CD14-positive monocyte (primary cell): Measurements from ENCODE around the gene MARVELD3. TPM values are rescaled to one million over a fixed set of nuclear protein-coding genes. Genes with fewer than 3 reads are reported as not detected.

ENCODE experiments used
- DNase-seq, 3 donors: peaks; one replicate each; pipeline ENCODE4 v3.0.0-alpha.2; 2011 to 2022
- H2AFZ ChIP-seq: 2 replicates; pipeline ENCODE4 v1.6.0; 2012; ENCODE audit warnings: mild to moderate bottlenecking, low read depth, low read length, inconsistent platforms; ENCODE audit not compliant: insufficient read depth, poor library complexity, severe bottlenecking
- H3K27ac ChIP-seq, 2 donors: 1 replicate in 1 of 2; 2 replicates in 1 of 2; pipeline ENCODE4 v1.5.1; 2012 to 2013; ENCODE audit warnings: low read length in 2 of 2, control low read depth in 1 of 2, inconsistent platforms in 1 of 2, low read depth in 1 of 2, mild to moderate bottlenecking in 1 of 2
- H3K27me3 ChIP-seq, 2 donors: one replicate each; pipeline versions ENCODE4 v1.6.0 to v1.6.1; 2011 to 2013; ENCODE audit warnings: low read length in 2 of 2; ENCODE audit not compliant: control insufficient read depth in 2 of 2, insufficient read depth in 2 of 2
- H3K36me3 ChIP-seq, 2 donors: replicated peaks in 1 of 2; 1 replicate in 1 of 2; 2 replicates in 1 of 2; pipeline versions ENCODE4 v1.5.1 to v1.6.1; 2012 to 2013; ENCODE audit warnings: low read length in 2 of 2, control low read depth in 1 of 2, inconsistent platforms in 1 of 2, mild to moderate bottlenecking in 1 of 2; ENCODE audit not compliant: insufficient read depth in 2 of 2, control insufficient read depth in 1 of 2
- H3K4me1 ChIP-seq, 2 donors: 1 replicate in 1 of 2; 2 replicates in 1 of 2; pipeline versions ENCODE4 v1.5.1 to v1.6.1; 2012 to 2013; ENCODE audit warnings: low read length in 2 of 2, control low read depth in 1 of 2, inconsistent platforms in 1 of 2, mild to moderate bottlenecking in 1 of 2, moderate library complexity in 1 of 2; ENCODE audit not compliant: insufficient read depth in 2 of 2, control insufficient read depth in 1 of 2
- H3K4me2 ChIP-seq: replicated peaks from 2 replicates; pipeline ENCODE3; 2012; ENCODE audit warnings: low read length, moderate library complexity, mild to moderate bottlenecking; ENCODE audit not compliant: poor library complexity, severe bottlenecking; ENCODE audit errors: extremely low read depth
- H3K4me3 ChIP-seq, 3 experiments: fragments of 200-600 bp in 1 of 3; sonication (generic) in 1 of 3; replicated peaks in 1 of 3; 1 replicate in 2 of 3; 2 replicates in 1 of 3; pipeline ENCODE4 v1.5.1; 2011 to 2013; ENCODE audit warnings: low read length in 3 of 3, mild to moderate bottlenecking in 3 of 3, control low read depth in 2 of 3, low read depth in 2 of 3, inconsistent platforms in 1 of 3, moderate library complexity in 1 of 3
- H3K79me2 ChIP-seq: 2 replicates; pipeline ENCODE4 v1.6.0; 2012; ENCODE audit warnings: mild to moderate bottlenecking, control low read depth, inconsistent platforms, low read length, moderate library complexity; ENCODE audit not compliant: insufficient read depth
- H3K9ac ChIP-seq: 2 replicates; pipeline ENCODE4 v1.6.0; 2017; ENCODE audit warnings: low read length, mild to moderate bottlenecking; ENCODE audit not compliant: insufficient read depth, poor library complexity, severe bottlenecking
- H3K9me3 ChIP-seq, 2 donors: replicated peaks in 1 of 2; 1 replicate in 1 of 2; 2 replicates in 1 of 2; pipeline versions ENCODE4 v1.5.1 to v1.6.1; 2012 to 2013; ENCODE audit warnings: low read length in 2 of 2, control low read depth in 1 of 2; ENCODE audit not compliant: control insufficient read depth in 1 of 2, insufficient read depth in 1 of 2
- H4K20me1 ChIP-seq: 2 replicates; pipeline ENCODE4 v1.6.0; 2012; ENCODE audit warnings: mild to moderate bottlenecking, low read length, control low read depth, moderate library complexity; ENCODE audit not compliant: insufficient read depth
- H3K27ac Mint-ChIP-seq, 7 donors: one replicate each; pipeline ENCODE4 v1.8.0; 2020; ENCODE audit warnings: mild to moderate bottlenecking in 7 of 7, mixed read lengths in 7 of 7, moderate library complexity in 6 of 7, inconsistent platforms in 2 of 7
- H3K27me3 Mint-ChIP-seq, 3 donors: one replicate each; pipeline ENCODE4 v1.8.0; 2021 to 2022; ENCODE audit warnings: low read depth in 3 of 3, mild to moderate bottlenecking in 3 of 3, mixed read lengths in 3 of 3, moderate library complexity in 3 of 3, inconsistent platforms in 1 of 3
- H3K36me3 Mint-ChIP-seq, 2 donors: one replicate each; pipeline ENCODE4 v1.8.0; 2020; ENCODE audit warnings: mixed read lengths in 2 of 2, inconsistent platforms in 1 of 2, mild to moderate bottlenecking in 1 of 2
- H3K4me1 Mint-ChIP-seq: one replicate; pipeline ENCODE4 v1.8.0; 2020; ENCODE audit warnings: mild to moderate bottlenecking, mixed read lengths
- H3K4me3 Mint-ChIP-seq, 2 donors: one replicate each; pipeline ENCODE4 v1.8.0; 2020; ENCODE audit warnings: mild to moderate bottlenecking in 2 of 2, mixed read lengths in 2 of 2, moderate library complexity in 1 of 2
- H3K9me3 Mint-ChIP-seq, 7 donors: one replicate each; pipeline ENCODE4 v1.8.0; 2020 to 2022; ENCODE audit warnings: mixed read lengths in 7 of 7, mild to moderate bottlenecking in 6 of 7, moderate library complexity in 6 of 7, inconsistent platforms in 2 of 7
- WGBS: methylation state at CpG from one replicate; pipeline ENCODE4 v1.1.5; 2013; ENCODE audit warnings: missing lambda C conversion rate; ENCODE audit not compliant: insufficient coverage; 5-methylcytosine and 5-hydroxymethylcytosine counted together
- intact Hi-C, 2 donors: fragments of 100-400 bp; cut with micrococcal nuclease; formaldehyde crosslinking; loops; one replicate each; pipeline versions ENCODE4 v1.15.0 to v1.15.1; 2023
- polyA plus RNA-seq, 3 donors: library from polyadenylated mRNA; depleted of rRNA in 1 of 3; unstranded in 2 of 3; stranded (reverse) in 1 of 3; fragments of 300-500 nt in 2 of 3; fragments of >200 nt in 1 of 3; fragmentation: Illumina TruSeq in 2 of 3; gene quantifications; 1 replicate in 2 of 3; 2 replicates in 1 of 3; pipeline ENCODE4 v1.2.3, GENCODE V29; 2012 to 2021
- TF ChIP-seq, protein P1 (sequence below): fragments of 200-600 bp; IDR thresholded peaks from one replicate; pipeline ENCODE4 v1.8.0; 2022; ENCODE audit warnings: antibody characterized with exemption, mild to moderate bottlenecking

MARVELD3 gene
- polyA plus RNA-seq, 3 donors, result 0.12 TPM; not detected in 2

DNA sequence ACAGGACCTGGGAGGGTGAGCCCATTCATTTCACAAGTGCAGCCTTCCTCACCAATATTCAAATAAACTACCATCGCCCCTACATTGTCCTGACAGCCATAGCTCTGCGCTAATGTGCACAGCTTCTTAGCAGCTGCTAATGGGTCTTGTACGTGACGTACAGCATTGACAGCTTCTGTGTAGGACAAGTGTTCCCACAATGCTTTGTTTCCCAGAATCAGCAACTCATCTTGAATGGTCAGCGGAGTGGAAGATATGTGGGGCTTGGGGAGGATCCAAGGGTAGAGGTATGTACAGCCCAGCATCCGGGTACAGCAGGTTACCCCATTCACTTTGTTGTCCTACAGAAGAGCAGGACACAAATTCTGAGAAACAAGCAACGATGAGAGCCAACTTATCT is 23.7 kb downstream of the MARVELD3 start:
- H3K9ac ChIP-seq, result no peak overlapping the region
- Mint-ChIP-seq H3K4me1 (no peaks in the 10 kb centered on the region), H3K27me3 (peaks cover 0 to 2% (median 1%) of the 10 kb centered on the region in 3 donors), H3K36me3 (peaks cover 22 to 33% of the 10 kb centered on the region in 2 donors), H3K4me3 (no peak overlapping the region), H3K9me3 (no peaks in the 10 kb centered on the region), H3K27ac (no peak overlapping the region)
- no peak overlapping the region for H3K4me3 ChIP-seq
- H4K20me1 ChIP-seq, result no peaks in the 10 kb centered on the region
- no peaks in the 10 kb centered on the region for H3K4me1 ChIP-seq
- no peak overlapping the region for H3K4me2 ChIP-seq
- no peak overlapping the region for H3K27ac ChIP-seq
- H2AFZ ChIP-seq, result no peak overlapping the region
- no peak for DNase-seq
- no peaks in the 10 kb centered on the region for H3K79me2 ChIP-seq
- H3K36me3 ChIP-seq, result peaks cover 2 to 8% of the 10 kb centered on the region in 2 donors
- H3K27me3 ChIP-seq, result no peaks in the 10 kb centered on the region
- H3K9me3 ChIP-seq, result no peaks in the 10 kb centered on the region
- TF ChIP-seq, protein P1, sequence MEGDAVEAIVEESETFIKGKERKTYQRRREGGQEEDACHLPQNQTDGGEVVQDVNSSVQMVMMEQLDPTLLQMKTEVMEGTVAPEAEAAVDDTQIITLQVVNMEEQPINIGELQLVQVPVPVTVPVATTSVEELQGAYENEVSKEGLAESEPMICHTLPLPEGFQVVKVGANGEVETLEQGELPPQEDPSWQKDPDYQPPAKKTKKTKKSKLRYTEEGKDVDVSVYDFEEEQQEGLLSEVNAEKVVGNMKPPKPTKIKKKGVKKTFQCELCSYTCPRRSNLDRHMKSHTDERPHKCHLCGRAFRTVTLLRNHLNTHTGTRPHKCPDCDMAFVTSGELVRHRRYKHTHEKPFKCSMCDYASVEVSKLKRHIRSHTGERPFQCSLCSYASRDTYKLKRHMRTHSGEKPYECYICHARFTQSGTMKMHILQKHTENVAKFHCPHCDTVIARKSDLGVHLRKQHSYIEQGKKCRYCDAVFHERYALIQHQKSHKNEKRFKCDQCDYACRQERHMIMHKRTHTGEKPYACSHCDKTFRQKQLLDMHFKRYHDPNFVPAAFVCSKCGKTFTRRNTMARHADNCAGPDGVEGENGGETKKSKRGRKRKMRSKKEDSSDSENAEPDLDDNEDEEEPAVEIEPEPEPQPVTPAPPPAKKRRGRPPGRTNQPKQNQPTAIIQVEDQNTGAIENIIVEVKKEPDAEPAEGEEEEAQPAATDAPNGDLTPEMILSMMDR, result no peak
- 96% methylated on average over 4 of the region's 7 CpGs for WGBS
- intact Hi-C loops, result no loop called here

DNA sequence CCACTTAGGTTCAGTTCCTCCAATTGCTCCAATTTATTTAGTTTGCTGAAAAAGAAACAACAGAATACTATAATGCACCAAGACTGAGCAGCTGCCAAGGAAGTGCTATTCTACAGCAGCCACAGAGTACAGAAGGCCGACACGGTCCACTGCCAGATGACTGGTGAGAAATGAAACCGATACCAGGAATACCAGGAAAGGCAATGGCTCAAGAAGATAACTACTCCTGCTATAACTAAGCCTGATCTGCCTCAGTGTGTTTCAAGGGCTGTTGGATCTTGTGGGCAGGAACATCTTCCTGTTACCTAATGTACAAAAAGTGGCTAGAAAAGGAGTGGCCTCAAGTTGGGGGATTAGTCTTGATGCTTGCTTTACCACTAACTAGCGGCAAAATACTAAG is 32.8 kb downstream of the MARVELD3 start:
- peaks cover 0 to under 1% (median 0%) of the 10 kb centered on the region in 3 donors for H3K27me3 Mint-ChIP-seq
- Histone ChIP-seq H3K4me2 (no peak overlapping the region), H3K4me3 (no peak overlapping the region), H2AFZ (no peak overlapping the region), H3K9me3 (no peaks in the 10 kb centered on the region), H3K79me2 (no peaks in the 10 kb centered on the region), H3K36me3 (peaks cover 6 to 16% of the 10 kb centered on the region in 2 donors), H3K27me3 (no peaks in the 10 kb centered on the region), H3K4me1 (no peaks in the 10 kb centered on the region), H4K20me1 (no peaks in the 10 kb centered on the region), H3K9ac (no peak overlapping the region), H3K27ac (no peak overlapping the region)
- intact Hi-C loops, result no loop called here
- TF ChIP-seq, protein P1, result no peak
- no peaks in the 10 kb centered on the region for H3K4me1 Mint-ChIP-seq
- H3K4me3 Mint-ChIP-seq, result no peak overlapping the region
- peak overlapping the region in 1 of 7 donors; percentile 54 for H3K27ac Mint-ChIP-seq
- no peak for DNase-seq
- peaks cover 20 to 36% of the 10 kb centered on the region in 2 donors for H3K36me3 Mint-ChIP-seq
- no CpG with 5 or more reads among the region's 4 CpGs for WGBS
- no peaks in the 10 kb centered on the region for H3K9me3 Mint-ChIP-seq
